Measurements from ENCODE around the gene BRME1.
A peak's percentile ranks its signal among the peaks of the same experiment; 100 is the strongest.

BRME1 gene

GRCh38 chr19:13843104-13843921 is 62.6 kb downstream of the BRME1 start:
- DNase-seq = no peak

- DNase-seq = no peak
Observed at GRCh38 chr19:13842291-13843103, 63.4 kb downstream of the BRME1 start.

- no peak for DNase-seq
Observed at GRCh38 chr19:13841962-13842290, 64.0 kb downstream of the BRME1 start.

DNA sequence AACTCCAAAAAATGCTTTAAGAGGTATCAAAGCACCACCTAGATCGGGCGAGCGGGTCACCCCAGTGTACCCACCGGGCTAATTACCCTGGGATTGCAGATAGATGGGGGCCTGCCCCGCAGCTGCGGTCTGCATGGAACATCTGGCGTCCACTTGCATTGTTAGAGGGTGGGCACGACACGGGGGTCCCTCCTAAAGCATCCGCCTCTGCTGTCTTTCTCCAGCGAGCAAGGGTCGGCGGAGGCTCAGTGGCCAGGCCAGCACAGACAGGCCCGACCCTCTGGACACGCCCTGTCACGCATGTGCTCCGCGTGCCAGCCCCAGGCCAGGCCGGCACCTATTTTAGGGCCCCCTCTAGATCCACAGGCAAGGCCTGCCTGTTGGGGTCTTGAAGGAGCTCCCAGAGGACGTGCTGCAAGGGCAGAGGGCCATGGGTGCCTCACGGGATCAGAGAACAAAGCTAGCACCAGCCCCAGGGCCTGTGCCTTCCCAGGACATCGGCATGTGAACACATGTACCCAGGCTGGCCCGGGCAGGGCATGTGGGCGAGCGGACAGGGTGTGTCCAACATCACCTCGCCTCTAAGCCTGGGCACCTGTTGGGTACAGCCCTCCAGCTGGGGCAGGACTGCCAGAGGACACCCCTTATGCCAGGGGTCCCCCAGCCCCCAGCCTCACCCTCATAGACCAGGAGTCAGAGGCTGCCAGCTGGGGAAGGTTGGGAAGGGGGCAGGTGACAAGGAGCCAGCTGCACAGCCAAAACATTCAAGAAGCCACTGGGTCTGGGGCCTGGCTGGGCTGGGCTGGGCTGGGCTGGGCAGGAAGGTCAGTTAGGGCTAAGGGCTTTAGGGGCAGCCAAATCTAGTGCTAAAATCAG is 64.6 kb downstream of the BRME1 start:
- DNase-seq = no peak

DNA sequence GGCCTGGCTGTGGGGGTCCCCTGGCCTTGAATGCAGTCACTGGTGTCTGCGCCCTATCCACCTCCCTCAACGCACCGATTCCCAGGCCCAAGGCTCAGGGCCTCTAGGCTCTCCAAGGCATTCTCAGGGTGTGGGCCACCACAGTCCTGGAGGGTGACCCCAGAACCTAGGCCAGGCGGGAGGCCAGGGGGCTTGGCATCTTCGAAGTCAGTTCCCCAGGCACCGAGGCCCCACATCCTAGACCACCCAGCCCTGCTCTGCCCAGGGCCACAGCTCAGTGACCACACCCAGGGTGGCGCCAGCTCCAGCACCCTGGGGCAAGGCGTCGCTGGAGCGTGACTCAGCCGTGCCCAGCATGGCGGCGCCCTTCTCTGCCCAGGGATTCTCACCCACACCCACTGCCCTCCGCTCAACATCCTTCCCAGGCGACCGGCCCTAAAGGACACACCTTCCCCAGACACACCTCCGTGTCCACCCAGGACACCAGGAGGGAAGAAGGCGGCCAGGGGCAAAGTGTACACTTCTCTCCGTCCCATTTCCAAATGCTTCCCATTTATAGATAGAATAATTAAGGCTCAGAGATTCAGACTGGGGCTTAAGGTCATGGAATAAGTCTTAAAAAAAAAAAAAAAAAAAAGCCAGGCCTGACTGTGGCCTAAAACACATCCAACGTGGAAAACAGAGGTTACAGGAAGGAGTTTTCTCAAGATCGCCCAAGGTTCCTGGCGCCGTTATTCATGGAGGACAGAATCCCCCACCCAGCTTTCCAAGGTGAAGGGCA is 65.4 kb downstream of the BRME1 start:
- DNase-seq = no peak

GRCh38 chr19:13839938-13840304 is 66.0 kb downstream of the BRME1 start:
- no peak for DNase-seq

- no peak for DNase-seq
Observed at GRCh38 chr19:13839130-13839937, 66.6 kb downstream of the BRME1 start.

DNA sequence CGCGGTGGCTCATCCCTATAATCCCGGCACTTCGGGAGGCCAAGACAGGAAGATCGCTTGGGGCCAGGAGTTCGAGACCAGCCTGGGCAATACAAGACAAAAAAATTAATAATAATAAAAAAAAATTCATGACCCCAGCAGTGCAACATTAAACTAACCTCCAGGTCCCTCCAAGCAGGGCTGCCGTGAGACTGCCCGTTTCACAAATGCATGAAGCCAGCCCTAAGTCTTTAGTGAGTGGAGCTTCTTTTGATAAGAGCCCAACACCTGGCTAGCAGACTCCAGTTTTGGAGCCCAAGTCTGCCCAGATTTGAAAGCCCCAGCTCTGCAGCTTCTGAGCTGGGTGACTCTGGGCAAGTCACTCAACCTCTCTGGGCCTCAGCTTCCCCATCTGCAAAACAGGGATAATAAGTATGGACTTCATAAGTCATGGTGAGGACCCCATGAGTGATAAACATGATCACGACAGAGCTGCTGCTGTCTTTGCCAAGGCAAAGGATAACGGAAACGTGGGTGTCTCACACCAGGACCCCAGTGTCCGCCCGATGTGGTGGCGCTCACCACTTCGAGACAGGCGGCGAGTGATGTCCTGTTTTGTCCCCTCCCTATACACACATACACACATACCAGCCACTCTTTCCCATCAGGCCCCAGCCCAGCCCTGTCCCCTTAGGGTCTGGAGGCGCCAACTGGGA is 67.3 kb downstream of the BRME1 start:
- no peak for DNase-seq

- no peak for DNase-seq
Observed at GRCh38 chr19:13835791-13836723, 69.9 kb downstream of the BRME1 start.

DNA sequence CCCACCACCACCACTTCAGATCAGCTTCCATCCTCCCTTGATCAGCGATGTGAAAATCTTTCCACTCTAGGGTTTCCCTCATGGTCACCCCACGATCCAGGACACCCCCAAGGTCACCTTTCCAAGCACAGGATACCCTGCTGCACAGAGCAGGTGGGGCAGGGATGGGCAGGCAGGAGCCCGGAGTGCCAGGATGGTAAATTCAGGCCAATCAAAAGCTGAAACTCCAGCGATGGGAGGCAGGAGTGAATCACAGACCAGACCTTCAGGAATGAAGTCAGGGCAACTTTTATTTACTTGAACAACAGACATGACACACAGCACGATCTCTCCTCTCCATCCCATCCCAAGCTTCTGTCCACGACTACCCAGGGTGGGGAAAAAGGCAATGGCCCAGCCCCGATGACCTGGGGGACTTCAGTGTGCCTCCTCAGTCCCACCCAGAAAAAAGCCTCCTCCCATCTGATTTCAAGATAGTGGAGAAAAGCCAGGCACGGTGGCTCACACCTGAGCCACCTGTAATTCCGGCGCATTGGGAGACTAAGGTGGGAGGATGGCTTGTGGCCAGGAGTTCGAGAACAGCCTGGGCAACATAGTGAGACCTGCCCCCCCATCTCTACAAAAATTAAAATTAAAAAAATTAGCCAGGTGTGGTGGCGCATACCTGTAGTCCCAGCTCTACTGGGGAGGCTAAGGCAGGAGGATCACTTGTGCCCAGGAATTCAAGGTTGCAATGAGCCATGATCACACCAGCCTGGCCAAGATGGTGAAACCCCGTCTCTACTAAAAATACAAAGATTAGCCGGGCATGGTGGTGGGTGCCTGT is 71.5 kb downstream of the BRME1 start:
- no peak for DNase-seq

GRCh38 chr19:13833330-13834243 is 72.3 kb downstream of the BRME1 start:
- DNase-seq = peak; percentile 27
